Measurements from ENCODE around the gene CCBE1.
A peak's percentile ranks its signal among the peaks of the same experiment; 100 is the strongest.
"Not testable (repeated sequence)": the region's sequence is repeated elsewhere in the genome, so short reads cannot be mapped to it uniquely, and the experiment has no call there.

The CCBE1 gene

GRCh38 chr18:59650266-59650820 lies 46.9 kb downstream of the CCBE1 start:
- no peak for DNase-seq

DNA sequence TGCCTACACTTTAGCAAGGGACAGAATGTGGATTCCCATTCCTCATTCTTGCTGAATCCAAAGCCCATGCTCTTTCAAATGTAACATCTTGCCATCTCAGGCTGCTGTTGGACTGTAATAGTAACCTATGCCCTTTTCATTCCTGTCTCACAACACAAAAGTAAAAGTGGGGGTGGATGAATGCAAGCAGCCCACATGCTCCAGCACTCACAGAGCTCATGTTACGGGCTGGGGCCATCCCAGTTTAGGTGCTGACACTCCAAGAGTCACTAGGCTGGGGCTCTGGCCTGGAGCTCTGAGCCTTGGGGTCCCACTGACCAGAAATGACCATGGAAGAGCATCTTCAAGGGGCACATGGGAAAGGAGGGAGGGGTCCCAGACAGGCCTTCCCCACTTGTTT lies 47.6 kb downstream of the CCBE1 start:
- DNase-seq: no peak

DNA sequence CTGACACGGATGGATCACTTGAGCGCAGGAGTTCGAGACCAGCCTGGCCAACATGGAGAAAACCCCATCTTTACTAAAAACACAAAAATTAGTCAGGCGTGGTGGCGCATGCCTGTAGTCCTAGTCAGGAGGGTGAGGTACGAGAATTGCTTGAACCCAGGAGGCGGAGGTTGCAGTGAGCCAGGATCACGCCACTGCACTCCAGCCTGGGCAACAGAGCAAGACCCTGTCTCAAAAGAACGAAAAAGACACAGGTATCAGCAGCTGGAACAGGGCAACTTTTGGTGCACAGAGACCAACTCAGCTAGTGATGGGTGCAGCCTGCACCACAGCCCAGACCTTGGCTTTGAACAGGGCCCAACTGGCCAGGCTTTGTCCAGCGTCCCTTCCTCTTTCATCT lies 48.8 kb downstream of the CCBE1 start:
- not testable (repeated sequence) for DNase-seq

GRCh38 chr18:59646963-59647307 lies 50.3 kb downstream of the CCBE1 start:
- no peak for DNase-seq

- DNase-seq: no peak
Observed at GRCh38 chr18:59646228-59646962, 50.8 kb downstream of the CCBE1 start.

- DNase-seq: no peak
Observed at GRCh38 chr18:59643740-59644139, 53.5 kb downstream of the CCBE1 start.

GRCh38 chr18:59640721-59641120 lies 56.5 kb downstream of the CCBE1 start:
- no peak for DNase-seq

DNA sequence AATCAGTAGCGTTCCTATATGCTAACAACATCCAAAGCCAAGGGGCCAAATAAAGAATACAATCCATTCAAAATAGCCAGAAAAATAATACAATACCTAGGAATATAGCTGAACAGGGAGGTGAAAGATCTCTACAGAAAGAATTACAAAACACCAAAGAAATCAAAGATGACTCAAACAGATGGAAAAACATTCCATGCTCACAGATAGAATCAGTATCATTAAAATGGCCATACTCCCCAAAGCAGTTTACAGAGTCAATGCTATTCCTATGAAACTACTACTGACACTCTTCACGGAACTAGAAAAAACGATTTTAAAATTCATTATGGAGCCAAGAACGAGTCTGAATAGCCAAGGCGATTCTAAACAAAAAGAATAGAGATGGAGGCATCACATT lies 57.4 kb downstream of the CCBE1 start:
- no peak for DNase-seq

DNA sequence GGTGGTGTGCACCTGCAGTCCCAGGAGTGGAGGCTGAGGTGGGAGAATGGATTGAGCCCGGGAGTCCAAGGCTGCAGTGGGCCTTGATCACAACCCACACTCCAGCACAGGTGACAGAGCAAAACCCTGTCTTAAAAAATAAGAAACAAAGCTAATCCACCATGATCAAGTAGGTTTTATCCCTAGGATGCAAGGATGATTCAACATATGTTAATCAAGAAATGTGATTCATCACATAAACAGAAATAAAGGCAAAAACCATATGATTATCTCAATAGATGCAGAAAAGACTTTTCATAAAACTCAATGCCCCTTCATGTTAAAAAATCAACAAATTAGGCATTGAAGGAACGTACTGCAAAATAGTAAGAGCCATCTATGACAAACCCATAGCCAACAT lies 58.1 kb downstream of the CCBE1 start:
- DNase-seq: no peak

- DNase-seq: peak; percentile 69
Observed at GRCh38 chr18:59633961-59634485, 63.2 kb downstream of the CCBE1 start.

GRCh38 chr18:59633317-59633716 lies 63.9 kb downstream of the CCBE1 start:
- no peak for DNase-seq

DNA sequence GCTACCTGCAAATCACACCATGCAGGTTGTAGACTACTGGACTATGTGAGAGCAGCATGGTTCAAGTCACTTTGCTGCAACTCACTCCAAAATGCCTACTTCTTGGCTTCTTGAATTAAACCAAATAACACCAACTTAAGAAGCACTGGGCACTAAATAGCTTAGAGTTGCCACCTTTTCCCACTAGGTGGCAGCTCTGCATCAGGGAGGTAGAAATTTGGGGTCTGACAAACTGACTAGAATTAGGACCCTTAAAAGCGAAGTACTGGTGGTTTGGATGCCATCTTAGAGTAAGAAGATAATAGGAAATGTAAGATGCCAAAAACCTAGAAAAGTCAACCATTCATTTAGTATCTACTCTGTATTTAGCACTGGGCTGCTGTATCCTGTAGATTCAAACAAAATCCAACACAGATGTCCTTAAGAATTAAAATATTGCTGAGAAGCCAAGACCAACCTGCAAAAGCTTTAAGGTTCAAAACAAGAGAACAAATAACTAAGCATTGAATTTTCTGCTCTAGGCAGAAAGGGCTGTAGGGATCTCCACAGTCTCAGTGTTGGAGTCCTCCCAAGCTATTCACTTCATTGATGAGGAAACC lies 65.5 kb downstream of the CCBE1 start:
- DNase-seq: peak; percentile 14

- DNase-seq: no peak
Observed at GRCh38 chr18:59629894-59630293, 67.3 kb downstream of the CCBE1 start.

GRCh38 chr18:59628995-59629394 lies 68.2 kb downstream of the CCBE1 start:
- no peak for DNase-seq

DNA sequence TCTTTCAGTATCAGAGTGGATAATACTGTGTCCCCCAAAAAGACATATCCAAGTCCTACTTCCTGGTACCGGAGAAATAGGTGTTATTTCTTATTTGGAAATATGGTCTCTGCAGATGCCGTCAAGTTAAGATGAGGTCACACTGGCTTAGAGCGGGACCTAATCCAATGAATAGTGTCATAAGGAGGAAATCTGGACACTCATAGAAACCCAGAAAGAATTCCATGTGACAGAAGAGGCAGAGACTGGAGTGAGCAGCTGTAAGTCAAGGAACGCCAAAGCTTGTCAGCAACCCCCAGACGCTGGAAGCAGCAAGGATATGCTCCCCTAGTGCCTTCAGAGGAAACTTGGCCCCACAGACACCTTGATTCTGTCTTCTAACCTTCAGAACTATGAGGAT lies 69.8 kb downstream of the CCBE1 start:
- DNase-seq: no peak

- DNase-seq: no peak
Observed at GRCh38 chr18:59624369-59624765, 72.9 kb downstream of the CCBE1 start.

GRCh38 chr18:59623456-59624368 lies 73.5 kb downstream of the CCBE1 start:
- DNase-seq: no peak

GRCh38 chr18:59621027-59621426 lies 76.2 kb downstream of the CCBE1 start:
- DNase-seq: no peak

DNA sequence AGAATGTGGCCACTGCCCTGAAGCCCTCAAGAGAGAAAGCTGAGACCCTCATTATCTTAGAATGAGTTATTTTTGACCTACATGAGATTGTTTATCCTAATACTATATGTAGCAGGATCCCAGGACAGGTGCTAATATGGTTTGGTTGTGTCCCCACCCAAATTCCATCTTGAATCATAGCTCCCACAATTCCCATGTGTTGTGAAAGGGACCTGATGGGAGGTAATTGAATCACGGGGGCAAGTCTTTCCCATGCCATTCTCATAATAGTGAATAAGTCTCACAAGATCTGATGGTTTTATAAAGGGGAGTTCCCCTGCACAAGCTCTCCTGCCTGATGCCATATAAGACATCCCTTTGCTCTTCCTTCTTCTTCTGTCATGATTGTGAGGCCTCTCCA lies 76.8 kb downstream of the CCBE1 start:
- DNase-seq: no peak

GRCh38 chr18:59619816-59620215 lies 77.4 kb downstream of the CCBE1 start:
- DNase-seq: no peak

GRCh38 chr18:59617468-59617932 lies 79.7 kb downstream of the CCBE1 start:
- peak; percentile 9 for DNase-seq

GRCh38 chr18:59616501-59616900 lies 80.7 kb downstream of the CCBE1 start:
- DNase-seq: no peak

DNA sequence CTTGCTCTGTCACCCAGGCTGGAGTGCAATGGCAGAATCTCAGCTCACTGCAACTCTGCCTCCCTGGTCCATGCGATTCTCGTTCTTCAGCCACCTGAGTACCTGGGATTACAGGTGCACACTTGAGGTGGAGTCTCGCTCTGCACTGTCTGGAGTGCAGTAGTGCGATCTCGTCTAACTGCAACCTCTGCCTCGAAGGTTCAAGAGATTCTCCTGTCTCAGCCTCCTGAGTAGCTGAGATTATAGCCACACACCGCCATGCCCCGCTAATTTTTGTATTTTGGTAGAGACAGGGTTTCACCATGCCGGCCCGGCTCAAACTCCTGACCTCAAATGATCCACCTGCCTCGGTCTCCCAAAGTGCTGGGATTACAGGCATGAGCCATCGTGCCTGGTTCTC lies 83.3 kb downstream of the CCBE1 start:
- DNase-seq: no peak

Measured in COR-L47 (cell line).